ENCODE measurements around the gene EIF4ENIF1. TPM values are rescaled to one million over a fixed set of nuclear protein-coding genes. Genes with fewer than 3 reads are reported as not detected.

EIF4ENIF1 gene
- total RNA-seq = 36.6 and 38.7 TPM in 2 replicates
- polyA plus RNA-seq = 22.4 and 22.8 TPM in 2 replicates
- 18.1 and 20.5 TPM in 2 replicates for polyA plus RNA-seq (2011; cell fraction: cytosol; rRNA removed)
- polyA plus RNA-seq (2011; cell fraction: nucleus; rRNA removed) = 45.8 and 59.5 TPM in 2 replicates
- 20.6 and 21.6 TPM in 2 replicates for polyA plus RNA-seq (2012)
- 30.2 and 42.8 TPM in 2 replicates for polyA minus RNA-seq
- 11.0 TPM for polyA minus RNA-seq (2011; cell fraction: cytosol; rRNA and poly(A)+ RNA removed)
- polyA minus RNA-seq (2011; cell fraction: nucleus; rRNA and poly(A)+ RNA removed) = 22.4 and 29.6 TPM in 2 replicates
- Bru-seq, nascent RNA = percentile 75 among the genes with signal in this experiment
- BruChase-seq, experiment 1, labeled RNA remaining after a 6-hour chase = percentile 70 among the genes with signal in this experiment
- percentile 72 among the genes with signal in this experiment for BruChase-seq, experiment 2, labeled RNA remaining after a 2-hour chase
- long read RNA-seq, transcript EIF4ENIF1-201 (19 exons, 3,544 nt) = major isoform, 11 of 45 reads
- long read RNA-seq, partial matches to known transcripts = 15 of 45 reads
- long read RNA-seq, other reads (novel, unspliced or antisense) = 19 of 45 reads

GRCh38 chr22:31489632-31490495, at the start of gene EIF4ENIF1:
Gene EIF4ENIF1 (minus strand): TSS chr22:31489842. CDS start chr22:31488718, 1,124 bp downstream.
- peak within 1 kb of the TSS; percentile 91 for H3K9ac ChIP-seq (replicated peaks; ENCODE audit: extremely low read depth, insufficient read depth, low read length)
- CTCF ChIA-PET = interaction anchor here (1.7 to 3.1 kb wide), 2 partner anchors 12 to 38 kb away, joined by 8 to 9 read pairs; no protein-coding TSS in a partner anchor
- FAIRE-seq (peak; percentile 77), DNase-seq (ENCODE audit: low read depth, low spot score) (peak; percentile 86)
- H3K9me3 ChIP-seq (replicated peaks; ENCODE audit: control insufficient read depth, insufficient read depth, low read length) = no peaks in the 10 kb centered on the region
- no TSS peak for BruUV-seq (replicated peaks)
- dilution Hi-C loops (cut with MboI; ENCODE audit: extremely low pct_ligation_motif_present, low sequenced_read_pairs) = no loop called here
- POLR2A ChIA-PET = no interaction called here
- H4K20me1 ChIP-seq (replicated peaks; ENCODE audit: control insufficient read depth, extremely low read depth, insufficient read depth, low read length) = no peaks in the 10 kb centered on the region
- H3K9me1 ChIP-seq (replicated peaks; ENCODE audit: control insufficient read depth, extremely low read depth, insufficient read depth, low read length) = no peaks in the 10 kb centered on the region
- intact Hi-C loops (cut with micrococcal nuclease) = loop anchor here (1.0 to 2.0 kb wide), 3 partner anchors 41 to 144 kb away; no protein-coding TSS in a partner anchor
- H3K4me3 ChIP-seq (replicated peaks in 1 of 3; ENCODE audit: insufficient read depth in 1 of 3, low read depth in 1 of 3, low read length in 3 of 3) = peak within 1 kb of the TSS; percentile 85 to 96 (median 87)
- no peaks in the 10 kb centered on the region for H3K27me3 ChIP-seq (ENCODE audit: control insufficient read depth in 2 of 2, insufficient read depth in 2 of 2, low read length in 2 of 2)
- H2AFZ ChIP-seq (ENCODE audit: low read depth, low read length) = peak within 1 kb of the TSS; percentile 41
- H3K27ac ChIP-seq (ENCODE audit: insufficient read depth, low read depth, low read length) = peak within 1 kb of the TSS; percentile 84
- H3K36me3 ChIP-seq (ENCODE audit: control insufficient read depth in 2 of 2, extremely low read depth in 1 of 2, insufficient read depth in 2 of 2, low read length in 2 of 2) = peaks cover 0 to 3% of the 10 kb centered on the region in 2 experiments
- TF ChIP-seq MYC (IDR thresholded peaks at IDR 0.05; ENCODE audit: low read depth, low read length) (no peak), EZH2 (IDR thresholded peaks at IDR 0.05; ENCODE audit: borderline replicate concordance, low read depth, low read length, severe bottlenecking) (no peak), POLR2A (IDR thresholded peaks at IDR 0.05; ENCODE audit: low read depth, low read length) (peak; percentile 6), MAX (IDR thresholded peaks at IDR 0.05; ENCODE audit: insufficient read depth, insufficient read length) (peak; percentile 35), POLR2AphosphoS5 (IDR thresholded peaks at IDR 0.05; ENCODE audit: insufficient read depth, low read depth, low read length) (peak; percentile 56), JUN (IDR thresholded peaks at IDR 0.05; ENCODE audit: borderline replicate concordance, insufficient read depth, insufficient read length, low read depth) (no peak), CTCF (IDR thresholded peaks at IDR 0.05; ENCODE audit: extremely low read depth in 1 of 2, insufficient read depth in 1 of 2, low read depth in 1 of 2, low read length in 2 of 2) (no peak), GATA2 (IDR thresholded peaks at IDR 0.05; ENCODE audit: insufficient read depth, insufficient read length, low read depth, low read length) (no peak), FOS (IDR thresholded peaks at IDR 0.05; ENCODE audit: borderline replicate concordance, insufficient read depth, low read length) (no peak)
- H3K79me2 ChIP-seq (ENCODE audit: control insufficient read depth, insufficient read depth, low read length) = peaks cover 32% of the 10 kb centered on the region
- peaks cover 24% of the 10 kb centered on the region for H3K4me1 ChIP-seq (ENCODE audit: control insufficient read depth, extremely low read depth, insufficient read depth, low read length)
- H3K4me2 ChIP-seq (ENCODE audit: insufficient read depth, low read length) = peak within 1 kb of the TSS; percentile 92
